Measurements from ENCODE around the gene TAF13.
"Not testable (repeated sequence)": the region's sequence is repeated elsewhere in the genome, so short reads cannot be mapped to it uniquely, and the experiment has no call there.

The TAF13 gene

GRCh38 chr1:109091078-109091838, 15.5 kb upstream of the TAF13 start:
- DNase-seq: peak; percentile 41

GRCh38 chr1:109090196-109091077, 14.6 kb upstream of the TAF13 start, which contains the start of gene TMEM167B:
TSS of gene TMEM167B (plus strand) at chr1:109090764. CDS start at chr1:109090873, 109 bp downstream.
- DNase-seq: peak; percentile 83

GRCh38 chr1:109089242-109090015, 13.6 kb upstream of the TAF13 start:
- no peak for DNase-seq

GRCh38 chr1:109084563-109085517, 9.0 kb upstream of the TAF13 start:
- DNase-seq: no peak

- no peak for DNase-seq
These were observed 8.1 kb upstream of the TAF13 start for GRCh38 chr1:109083923-109084322.

GRCh38 chr1:109083501-109083900, 7.7 kb upstream of the TAF13 start:
- DNase-seq: no peak

- DNase-seq: no peak
These were observed 4.8 kb upstream of the TAF13 start for GRCh38 chr1:109080441-109081082.

GRCh38 chr1:109079240-109079622, 3.4 kb upstream of the TAF13 start:
- DNase-seq: no peak

- DNase-seq: no peak
These were observed 2.5 kb upstream of the TAF13 start for GRCh38 chr1:109078317-109078716.

GRCh38 chr1:109069294-109069693, 6.5 kb downstream of the TAF13 start:
- no peak for DNase-seq

GRCh38 chr1:109067883-109068282, 7.9 kb downstream of the TAF13 start:
- no peak for DNase-seq

GRCh38 chr1:109065137-109065536, 10.7 kb downstream of the TAF13 start:
- DNase-seq: no peak

GRCh38 chr1:109061183-109061582, 14.6 kb downstream of the TAF13 start:
- DNase-seq: no peak

GRCh38 chr1:109060707-109061106, 15.1 kb downstream of the TAF13 start:
- DNase-seq: no peak

GRCh38 chr1:109059026-109059425, 16.8 kb downstream of the TAF13 start:
- no peak for DNase-seq

GRCh38 chr1:109056064-109056463, 19.7 kb downstream of the TAF13 start:
- DNase-seq: no peak

GRCh38 chr1:109052145-109052544, 23.7 kb downstream of the TAF13 start:
- not testable (repeated sequence) for DNase-seq

GRCh38 chr1:109050228-109050995, 25.4 kb downstream of the TAF13 start:
- no peak for DNase-seq

- DNase-seq: no peak
These were observed 27.5 kb downstream of the TAF13 start for GRCh38 chr1:109048335-109048734.

- no peak for DNase-seq
These were observed 28.5 kb downstream of the TAF13 start for GRCh38 chr1:109047339-109047738.

GRCh38 chr1:109046671-109047070, 29.1 kb downstream of the TAF13 start:
- no peak for DNase-seq
